NCI-H510A treated with DMSO at 0.1 percent for 48 hours (cell line): ENCODE results near the gene POC1A.
A peak's percentile ranks its signal among the peaks of the same experiment; 100 is the strongest.

ENCODE experiments used
- DNase-seq: peaks from one replicate; lab custom pipeline; 2025; lab: John Stamatoyannopoulos, UW

POC1A gene

DNA sequence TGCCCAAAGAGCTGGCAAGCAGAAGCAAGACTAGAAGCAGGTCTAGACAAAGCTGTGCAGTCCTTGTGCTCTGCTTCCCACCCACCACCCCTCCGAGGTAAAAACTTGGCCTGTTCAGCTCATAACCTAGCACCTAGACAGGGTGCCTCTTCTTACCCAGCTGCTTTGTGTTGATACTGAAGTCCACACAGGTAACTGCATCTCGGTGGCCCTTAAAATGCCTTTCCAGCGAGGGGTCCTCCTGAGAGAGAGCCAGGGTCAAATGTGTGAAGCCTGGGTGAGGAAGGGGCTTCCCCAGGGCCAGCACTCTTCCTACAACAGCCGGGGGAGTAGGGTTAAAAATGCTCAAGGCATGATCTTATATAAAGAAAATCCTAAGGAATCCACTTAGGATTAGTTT, 3.4 kb downstream of the POC1A start:
- no peak for DNase-seq

DNA sequence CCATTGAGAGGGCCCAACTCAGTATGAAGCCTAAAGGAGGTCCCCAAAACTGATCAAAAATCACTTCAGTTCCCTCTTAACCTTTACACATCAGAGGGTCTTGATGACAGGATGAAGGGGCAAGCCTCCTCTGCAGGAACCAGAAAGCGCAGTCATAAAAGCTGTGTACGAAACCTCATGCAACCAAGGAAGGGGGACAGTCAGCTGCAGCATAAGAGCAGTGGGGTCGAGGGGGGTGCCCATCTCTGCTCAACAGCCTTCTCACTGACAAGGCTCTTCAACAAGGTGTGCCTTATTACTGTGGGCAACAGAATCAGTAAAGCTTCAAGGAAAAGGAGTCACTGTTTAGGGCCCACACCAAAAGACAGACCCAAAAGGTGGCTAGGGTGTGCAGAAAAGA, 3.9 kb downstream of the POC1A start:
- DNase-seq = no peak

DNA sequence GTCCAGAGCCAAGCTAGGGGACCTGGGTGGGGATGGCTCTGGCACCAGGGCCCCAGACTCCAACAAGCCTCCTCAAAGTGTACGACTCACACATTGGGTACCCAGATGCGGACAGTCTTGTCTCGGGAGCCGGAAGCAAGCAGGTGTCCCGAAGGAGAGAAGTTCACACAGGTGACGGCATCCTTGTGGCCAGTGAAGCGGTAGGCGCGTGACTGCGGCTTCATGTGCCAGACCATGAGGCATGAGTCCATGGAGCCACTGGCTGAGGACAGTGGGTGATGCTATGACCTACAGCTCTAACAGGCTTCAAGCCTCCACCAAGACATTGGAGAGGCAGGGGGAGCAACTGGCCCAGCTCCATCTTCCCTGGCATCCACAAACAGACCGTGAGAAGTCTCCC, 4.5 kb downstream of the POC1A start:
- no peak for DNase-seq

DNA sequence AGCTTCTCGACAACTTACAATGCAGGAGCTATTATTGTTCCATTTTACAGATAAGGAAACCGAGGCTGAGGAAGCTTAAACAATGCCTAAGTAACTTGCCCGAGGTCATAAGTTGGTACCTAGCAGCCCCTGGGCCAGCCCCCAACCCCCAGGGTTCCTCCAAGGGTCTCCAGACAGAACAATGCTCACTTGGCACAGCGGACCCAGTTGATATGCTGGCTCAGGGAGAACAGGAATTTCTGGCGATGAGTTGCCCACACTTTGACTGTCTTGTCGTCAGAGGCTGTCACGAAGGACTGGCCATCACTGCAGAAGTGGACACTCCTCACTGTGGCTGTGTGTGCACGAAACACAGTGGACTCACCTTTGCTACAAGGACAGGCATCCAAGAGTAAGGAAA, 5.2 kb downstream of the POC1A start:
- no peak for DNase-seq

DNA sequence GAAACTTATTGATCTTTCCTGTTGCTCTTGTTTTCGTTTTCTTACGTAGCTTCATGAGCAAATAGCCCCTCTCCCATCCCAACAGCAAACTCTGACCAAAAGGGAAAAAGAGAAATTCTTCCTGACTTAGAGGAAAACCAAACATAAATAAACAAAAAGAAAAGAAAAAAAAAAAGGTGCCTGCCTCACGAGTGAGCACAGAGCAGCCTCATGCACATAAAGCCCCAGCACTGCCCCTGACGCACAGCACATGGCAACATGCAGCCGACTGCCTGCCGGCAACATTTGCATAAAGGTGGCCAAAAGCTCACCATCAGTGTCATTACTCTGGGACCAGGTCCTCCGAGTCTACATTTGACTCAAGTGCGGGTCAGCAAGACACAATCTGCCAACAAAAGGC, 6.4 kb downstream of the POC1A start:
- DNase-seq = no peak

DNA sequence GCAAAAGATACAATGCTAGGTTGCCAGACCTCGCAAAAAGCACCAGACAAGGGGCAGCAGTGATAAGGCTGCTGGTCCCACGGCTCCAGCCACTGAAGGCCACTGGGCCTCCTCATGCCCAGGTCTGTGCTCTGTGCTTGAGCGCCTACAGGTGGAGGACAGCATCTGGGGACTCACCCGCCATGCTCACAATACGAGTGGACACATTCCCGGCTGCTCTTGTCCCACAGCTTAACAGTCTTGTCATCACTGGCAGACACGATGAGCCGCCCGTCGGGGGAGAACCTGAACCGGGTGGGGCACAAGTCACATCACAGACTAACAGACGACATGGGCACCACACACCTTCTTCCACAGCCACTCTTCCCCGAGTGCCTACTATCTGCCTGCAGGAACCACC, 7.4 kb downstream of the POC1A start:
- DNase-seq = no peak

DNA sequence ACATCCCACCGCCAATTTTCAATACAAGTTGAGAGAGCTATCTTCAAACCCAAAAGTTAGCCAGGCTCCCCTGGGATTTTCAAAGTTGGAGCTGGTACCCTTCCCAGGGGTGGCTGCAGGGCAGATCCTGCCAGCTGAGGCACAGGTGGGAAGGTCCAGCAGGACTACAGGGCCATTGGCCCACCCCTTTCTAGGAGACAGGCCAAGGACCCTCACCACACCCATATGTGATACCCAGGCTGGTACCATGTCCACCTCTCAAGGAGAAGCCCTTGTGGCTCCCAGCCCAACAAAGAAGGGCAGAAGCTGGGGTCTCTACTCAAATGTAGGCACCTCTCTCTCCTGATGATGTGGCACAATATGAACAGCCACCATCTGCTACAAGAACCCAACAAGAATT, 8.0 kb downstream of the POC1A start:
- DNase-seq = no peak

DNA sequence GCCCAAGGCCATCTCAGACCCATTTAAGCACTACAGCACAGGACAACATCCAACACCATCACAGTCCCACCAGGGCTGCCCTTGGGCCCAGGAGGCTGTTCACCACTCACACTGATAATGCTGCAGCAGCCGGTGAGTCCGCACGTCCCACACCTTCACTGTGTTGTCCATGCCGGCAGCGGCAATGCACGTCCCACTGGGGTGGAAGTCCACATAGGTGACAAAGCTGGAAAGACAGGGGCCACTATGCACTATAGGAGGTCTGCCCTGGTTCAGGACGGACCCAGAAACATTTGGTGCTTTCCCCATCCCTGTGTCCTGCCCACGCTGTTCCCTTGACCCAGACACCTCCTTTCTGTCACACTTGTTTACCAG, 8.5 kb downstream of the POC1A start:
- no peak for DNase-seq

DNA sequence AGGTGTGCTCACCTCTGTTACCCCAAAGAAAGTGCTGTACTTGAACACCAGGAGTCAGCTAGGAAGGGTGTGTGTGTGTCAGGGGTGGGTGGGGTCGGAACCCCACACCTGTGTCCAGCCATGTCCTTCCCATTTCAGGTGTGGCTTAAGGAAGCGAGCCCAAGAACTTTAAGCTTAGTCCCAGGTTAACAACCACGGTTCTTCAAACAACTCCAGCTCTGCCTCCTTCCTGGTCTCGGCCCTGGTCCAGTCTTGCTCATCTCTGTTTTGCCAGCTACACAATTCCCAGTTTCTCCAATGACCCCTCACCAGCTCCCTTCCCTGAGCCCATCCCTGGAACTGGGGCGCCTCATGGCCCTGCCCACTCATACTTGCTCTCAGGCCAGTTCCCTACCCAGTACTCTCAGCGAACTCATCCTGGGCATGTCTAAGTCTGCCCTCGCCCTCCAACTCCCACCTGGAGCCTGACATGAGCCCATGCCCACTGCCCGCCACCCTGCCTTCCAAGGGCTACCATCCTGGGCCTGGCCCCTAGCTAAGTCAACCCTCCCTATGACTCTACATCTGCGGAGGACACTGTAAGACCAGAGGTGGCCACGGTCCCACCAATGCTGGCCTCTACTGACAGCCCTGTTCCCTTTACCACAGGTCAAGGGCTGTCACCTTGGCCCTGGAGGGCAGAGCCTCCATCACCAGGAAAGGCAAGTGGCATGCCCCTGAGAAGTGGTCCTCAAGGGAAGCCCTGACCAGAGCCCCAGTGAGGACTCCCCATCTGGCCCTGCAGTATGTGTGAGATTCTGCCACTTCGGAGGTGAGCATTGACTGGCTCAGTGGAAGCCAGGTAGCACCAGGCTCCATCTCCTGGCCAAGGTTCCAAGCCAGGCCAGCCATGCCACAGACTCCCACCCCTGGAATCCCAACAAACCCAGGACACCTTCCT, 9.2 kb downstream of the POC1A start:
- no peak for DNase-seq

DNA sequence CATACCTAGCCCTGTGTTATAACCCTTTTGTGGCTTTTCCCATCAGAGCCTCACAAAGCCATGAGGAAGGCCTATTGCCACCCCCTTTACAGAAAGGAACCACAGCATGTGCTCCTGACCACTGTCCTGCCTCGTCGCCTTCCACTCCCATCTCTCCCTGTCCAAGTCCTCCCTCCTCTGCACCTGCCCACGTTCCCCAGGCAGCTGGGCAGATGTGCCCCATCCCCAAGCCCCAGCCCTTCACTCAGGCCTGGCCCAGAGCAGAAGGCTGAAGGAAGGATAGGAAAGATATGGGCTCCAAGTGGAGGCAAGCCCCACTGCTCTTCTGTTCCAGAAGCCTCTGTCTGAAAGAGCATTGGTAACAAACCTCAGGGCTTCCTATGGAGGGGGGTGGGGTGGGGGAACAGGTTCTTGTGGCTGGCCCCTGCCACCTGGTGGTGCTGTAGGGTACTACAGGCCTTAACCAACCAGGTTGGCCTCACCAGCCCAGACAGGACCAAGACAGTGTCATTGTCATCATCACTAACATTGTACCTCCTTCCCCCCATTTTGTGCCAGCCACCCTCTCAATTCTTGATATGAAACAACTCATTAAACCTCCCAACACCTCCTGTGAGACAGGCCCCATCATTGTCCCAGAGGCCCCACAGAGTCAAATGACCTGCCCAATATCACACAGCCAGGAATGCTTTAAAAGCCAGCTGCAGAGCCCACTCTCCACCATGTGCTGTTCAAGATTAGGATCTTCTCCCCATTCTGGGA, 10.0 kb downstream of the POC1A start:
- DNase-seq = peak; percentile 41

DNA sequence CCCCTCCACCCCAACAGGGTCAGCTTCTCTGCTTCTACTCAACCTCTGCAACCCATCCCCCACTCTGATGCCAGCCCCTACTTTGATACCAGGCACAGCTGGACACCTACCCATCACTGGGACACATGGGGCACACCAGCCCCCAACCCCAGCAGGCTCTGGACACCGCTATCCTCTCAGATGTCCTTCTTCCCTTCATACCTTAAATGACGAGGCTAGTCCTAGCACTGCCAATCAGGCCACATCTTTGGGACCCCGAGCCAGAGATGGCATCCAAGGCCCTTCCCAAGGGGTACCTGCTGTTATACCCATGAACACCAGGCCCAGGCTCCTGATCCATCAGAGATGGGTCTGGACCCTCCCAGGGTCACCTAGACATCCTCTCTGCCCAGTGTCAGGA, 10.6 kb downstream of the POC1A start:
- DNase-seq = no peak

DNA sequence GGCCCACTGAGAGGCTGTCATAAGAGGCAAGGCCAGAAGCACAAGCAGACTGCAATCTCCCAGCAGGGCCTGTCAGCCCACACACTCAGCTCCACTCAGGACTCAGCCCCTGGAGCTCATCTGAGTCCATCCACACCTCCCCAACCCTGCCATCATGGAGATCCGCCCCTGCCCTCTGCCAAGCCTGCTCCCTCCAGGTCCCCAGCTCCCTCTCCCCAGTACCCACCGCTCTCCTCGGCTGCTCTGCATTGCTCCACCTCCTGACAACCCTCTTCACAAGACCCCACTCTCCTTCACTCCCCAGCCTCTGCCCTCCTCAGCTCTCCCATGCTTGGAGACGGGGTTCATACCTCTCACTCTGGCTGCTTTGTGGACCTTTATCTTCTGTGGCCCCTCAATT, 11.1 kb downstream of the POC1A start:
- no peak for DNase-seq

DNA sequence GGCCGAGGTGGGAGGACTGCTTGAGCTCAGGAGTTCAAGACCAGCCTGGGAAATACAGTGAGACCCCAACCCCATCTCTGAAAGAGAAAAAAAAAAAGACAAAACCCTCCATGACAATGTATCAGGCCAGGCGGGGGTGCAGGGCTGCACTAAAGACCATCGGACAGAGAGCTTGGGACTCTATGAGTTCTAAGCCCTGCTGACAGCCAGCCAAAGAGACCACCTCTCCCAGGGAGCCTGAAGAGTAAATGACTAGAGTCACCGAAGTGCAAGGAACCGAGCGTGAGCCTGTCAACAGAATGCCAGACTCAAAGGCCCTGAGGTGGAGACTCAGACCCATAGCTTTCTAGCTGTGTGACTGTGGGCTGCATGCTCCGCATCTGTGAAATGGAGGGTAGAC, 12.5 kb downstream of the POC1A start:
- no peak for DNase-seq

DNA sequence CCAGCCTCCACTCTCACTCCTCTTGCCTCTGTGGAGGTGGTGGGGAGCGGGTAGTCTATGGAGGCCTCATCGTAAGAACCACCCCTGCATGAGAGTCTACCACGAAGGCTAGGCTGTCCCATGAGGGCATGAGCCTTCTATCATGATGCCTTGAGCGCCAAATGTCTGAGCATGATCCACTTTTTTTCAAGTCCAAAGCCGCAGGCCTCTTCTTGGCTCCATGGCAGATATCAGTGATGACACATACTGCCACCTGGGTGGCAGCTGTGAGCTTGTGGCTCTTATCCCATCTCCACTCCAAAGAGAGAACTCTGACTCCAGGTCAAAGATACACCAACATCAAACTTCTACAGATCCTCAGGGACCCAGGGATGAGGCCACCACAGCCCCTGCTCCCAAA, 13.5 kb downstream of the POC1A start:
- DNase-seq = no peak

DNA sequence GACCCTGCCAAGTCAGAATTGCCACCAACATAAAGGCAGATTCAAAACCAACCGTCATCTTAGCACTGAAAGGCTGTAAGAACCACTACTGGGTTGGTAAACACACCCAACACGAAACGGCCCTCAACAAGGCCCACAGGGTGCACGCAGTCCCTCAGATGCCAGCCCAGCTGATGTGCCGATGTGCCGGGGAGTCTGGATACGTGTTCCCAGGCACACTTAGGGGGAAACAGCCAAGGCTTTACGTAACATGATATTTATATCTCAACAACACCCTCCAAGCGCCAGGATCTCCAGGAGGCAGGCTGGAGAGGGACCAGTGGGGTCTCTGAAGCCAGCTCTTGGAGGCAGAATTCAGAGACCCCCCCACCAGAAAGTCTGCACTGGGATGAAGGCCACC, 14.2 kb downstream of the POC1A start:
- no peak for DNase-seq

DNA sequence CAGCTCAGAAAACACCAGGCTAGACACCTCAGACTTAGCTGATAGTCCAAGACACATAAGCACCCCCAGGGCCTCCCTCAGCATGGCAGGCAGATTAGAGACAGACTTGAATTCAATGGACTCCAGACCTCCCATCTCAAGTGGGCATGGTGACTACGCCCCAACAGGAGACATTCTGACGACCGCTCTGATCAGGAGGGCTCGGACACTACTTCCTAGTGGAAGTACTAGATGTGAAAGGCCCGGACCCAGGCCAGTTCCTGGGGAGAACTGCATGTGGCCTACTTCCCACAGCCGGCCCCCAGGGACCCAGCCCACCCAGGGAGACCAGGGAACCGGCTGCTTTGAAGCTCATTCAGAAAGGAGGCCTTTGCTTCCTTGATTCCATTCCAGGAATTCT, 16.9 kb downstream of the POC1A start:
- DNase-seq = no peak

DNA sequence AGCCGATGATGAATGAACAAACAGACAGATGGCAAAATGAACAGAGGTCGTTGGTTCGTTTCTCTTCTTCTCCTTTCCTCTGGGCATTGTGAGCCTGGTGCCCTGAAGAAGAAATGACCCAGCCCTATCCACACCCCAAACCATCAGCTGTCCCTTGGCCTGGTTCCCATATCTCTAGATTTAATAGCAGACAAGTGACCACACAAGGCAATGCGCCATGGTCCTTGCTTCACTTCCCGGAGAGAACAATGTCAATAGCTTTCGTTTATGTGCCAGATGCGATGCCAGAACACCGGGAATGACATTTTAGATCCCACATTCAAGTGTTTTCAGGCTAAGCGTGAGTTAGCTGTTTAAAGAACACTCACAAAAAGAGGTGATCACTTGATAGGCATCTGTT, 17.7 kb downstream of the POC1A start:
- no peak for DNase-seq

DNA sequence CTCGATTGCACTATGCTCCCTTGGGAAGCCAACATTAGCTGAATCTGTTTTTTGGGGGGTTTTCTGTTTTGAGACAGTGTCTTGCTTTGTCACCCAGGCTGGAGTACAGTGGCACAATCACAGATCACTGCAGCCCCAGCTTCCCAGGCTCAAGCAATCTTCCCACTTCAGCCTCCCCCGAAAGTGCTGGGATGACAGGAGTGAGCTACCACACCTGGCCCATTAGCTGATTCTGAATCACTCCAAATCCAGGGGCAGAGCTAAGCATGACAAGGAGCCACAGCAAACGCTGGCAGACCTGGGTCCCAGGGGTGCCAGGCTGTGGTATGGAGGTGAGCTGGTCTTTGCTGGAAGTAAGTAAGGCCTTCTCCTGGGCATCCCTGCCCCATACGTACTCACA, 18.9 kb downstream of the POC1A start:
- no peak for DNase-seq

DNA sequence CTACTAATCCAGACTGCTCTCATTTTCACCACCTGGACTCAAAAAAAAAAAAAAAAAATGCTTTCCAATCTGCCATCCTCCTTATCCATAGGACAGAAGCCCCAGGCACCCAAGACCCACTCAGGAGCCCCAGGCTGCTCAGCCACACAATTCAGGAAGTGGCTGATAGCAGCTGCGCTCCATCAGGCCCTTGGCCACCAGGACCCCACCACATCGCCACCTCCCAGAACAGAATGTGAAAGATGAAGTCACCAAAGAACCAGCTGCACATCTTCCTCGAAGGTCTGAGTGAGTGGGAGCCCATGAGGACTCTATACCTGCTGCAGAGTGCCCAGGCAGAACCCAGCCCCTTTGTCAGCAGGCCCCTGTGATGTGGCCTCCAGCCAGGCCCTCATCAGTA, 19.5 kb downstream of the POC1A start:
- DNase-seq = no peak

DNA sequence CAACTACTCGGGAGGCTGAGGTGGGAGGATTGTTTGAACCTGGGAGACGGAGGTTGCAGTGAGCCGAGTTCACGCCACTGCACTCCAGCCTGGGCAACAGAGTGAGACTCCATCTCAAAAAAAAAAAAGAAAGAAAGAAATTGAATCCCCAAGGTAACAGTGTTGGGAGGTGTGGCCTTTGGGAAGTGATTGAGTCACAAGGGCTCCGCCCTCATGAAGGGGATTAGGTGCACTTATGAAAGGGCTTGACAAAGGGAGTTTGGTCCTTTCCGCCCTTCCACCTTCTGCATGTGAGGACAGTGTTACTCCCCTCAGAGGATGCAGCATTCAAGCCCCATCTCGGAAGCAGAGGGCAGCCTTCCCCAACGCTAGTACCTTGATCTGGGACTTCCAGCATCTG, 21.3 kb downstream of the POC1A start:
- no peak for DNase-seq

DNA sequence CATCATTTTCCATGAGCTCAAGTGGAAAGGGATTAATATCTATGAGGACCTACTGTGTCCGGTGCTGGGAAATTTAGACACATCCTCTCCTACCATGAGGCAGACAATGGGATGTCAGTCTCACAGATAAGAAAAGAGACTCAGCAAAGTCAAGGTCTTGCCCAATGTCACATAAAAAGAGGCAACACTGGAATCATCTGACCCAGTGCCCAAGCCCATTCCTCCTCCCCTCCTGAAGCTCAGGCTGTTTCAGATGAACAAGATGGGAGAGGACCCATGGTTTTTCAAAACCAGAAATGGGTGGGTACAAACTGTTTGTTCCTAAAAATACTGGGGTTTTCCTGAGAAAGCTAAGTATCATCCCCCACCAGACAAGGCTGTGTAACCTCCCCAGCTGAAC, 22.2 kb downstream of the POC1A start:
- DNase-seq = no peak

DNA sequence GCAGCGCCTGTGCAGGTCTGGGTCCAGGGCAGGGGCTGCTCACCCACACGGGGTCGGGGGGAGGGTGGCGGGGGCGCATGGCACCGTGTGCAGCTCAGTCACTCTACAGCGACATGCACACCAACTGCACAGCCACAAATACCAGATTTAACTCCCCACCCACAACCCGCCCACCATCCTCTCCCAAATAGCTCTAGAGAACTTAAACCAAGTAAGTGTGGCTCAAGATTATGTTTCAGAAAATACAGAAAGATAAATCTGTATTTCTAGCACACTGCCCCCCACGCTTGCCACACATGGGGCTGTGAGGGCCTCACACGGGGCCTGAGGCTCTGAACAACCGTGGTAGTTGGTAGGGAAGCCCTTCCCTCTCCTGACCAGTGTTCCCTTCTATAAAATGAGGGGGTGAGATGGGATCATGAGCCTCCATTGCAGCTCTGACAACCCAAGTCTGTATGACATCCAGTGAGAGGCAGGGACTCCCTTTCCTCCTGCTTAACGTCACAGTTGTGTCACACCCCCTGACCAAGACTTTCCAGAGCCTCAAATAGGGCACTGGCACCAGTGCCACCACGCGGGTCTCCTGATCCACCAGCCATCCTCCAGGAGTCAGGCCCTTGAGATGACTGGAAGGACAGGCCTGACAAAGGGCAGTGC, 23.1 kb downstream of the POC1A start:
- no peak for DNase-seq

DNA sequence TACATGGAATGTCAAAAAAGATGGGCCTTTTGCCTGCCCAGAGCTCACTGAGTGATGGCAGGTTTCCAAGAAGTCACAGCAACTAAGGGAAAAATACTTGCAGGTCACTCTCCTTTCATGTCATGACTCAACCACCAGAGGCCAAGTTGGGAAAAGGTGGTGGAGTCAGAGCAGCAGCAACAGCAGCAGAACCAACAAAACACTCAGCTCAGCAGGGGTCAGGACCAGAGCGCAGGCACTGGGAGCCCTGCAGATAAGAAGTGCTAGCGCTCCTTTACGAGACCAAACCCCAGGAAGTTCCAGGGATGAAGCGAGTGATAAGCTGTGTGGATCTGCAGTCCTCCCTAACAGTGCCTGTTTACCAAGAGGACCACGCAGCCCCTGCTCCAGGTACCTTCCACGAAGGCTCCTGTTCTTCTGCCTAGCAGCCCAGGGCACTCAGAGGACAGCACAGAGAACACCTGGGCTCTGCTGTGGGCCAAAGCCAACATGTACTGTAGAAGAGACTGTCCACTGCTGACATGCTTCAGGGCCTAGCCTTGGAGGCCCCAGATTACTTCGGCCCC, 26.0 kb downstream of the POC1A start:
- peak; percentile 26 for DNase-seq
